A673 (cell line): ENCODE data around the gene ZNF43. TPM values are rescaled to one million over a fixed set of nuclear protein-coding genes. Genes with fewer than 3 reads are reported as not detected.

Experiments used
- BruUV-seq: library from RNA; stranded (reverse); fragments of 400-500 nt; replicated peaks from 2 replicates; lab custom pipeline; 2021; lab: Mats Ljungman, UMichigan
- CTCF ChIA-PET: fragments of 300-600 bp; sonication (Branson Sonifier 250); formaldehyde crosslinking; loops from one replicate; lab custom pipeline; 2022; ENCODE audit warnings: antibody characterized with exemption; lab: Charles Lee
- POLR2A ChIA-PET: fragments of 300-600 bp; sonication (Branson Sonifier 250); formaldehyde crosslinking; loops from one replicate; lab custom pipeline; 2022; ENCODE audit warnings: antibody characterized with exemption; ENCODE audit not compliant: low non-redundant PET; lab: Charles Lee
- DNase-seq: peaks from one replicate; pipeline ENCODE4 v3.0.0-alpha.2; 2015; ENCODE audit warnings: low spot score
- H3K27ac ChIP-seq: fragments of 200-600 bp; sonication (generic); 2 replicates; pipeline ENCODE4 v1.5.1; 2016; ENCODE audit warnings: mixed run types, low read depth, mild to moderate bottlenecking, mixed read lengths, antibody characterized with exemption, low read length; ENCODE audit not compliant: poor library complexity, severe bottlenecking
- H3K27me3 ChIP-seq: fragments of 200-600 bp; sonication (generic); replicated peaks from 2 replicates; pipeline ENCODE4 v1.6.1; 2017; ENCODE audit warnings: mixed run types, low read depth, mild to moderate bottlenecking, mixed read lengths, antibody characterized with exemption, low read length; ENCODE audit not compliant: insufficient read depth, poor library complexity
- H3K36me3 ChIP-seq: fragments of 200-600 bp; sonication (generic); 2 replicates; pipeline ENCODE4 v1.6.1; 2016; ENCODE audit warnings: mixed run types, mild to moderate bottlenecking, mixed read lengths, antibody characterized with exemption, low read length; ENCODE audit not compliant: insufficient read depth, poor library complexity, severe bottlenecking
- H3K4me1 ChIP-seq: fragments of 200-600 bp; sonication (generic); 2 replicates; pipeline ENCODE4 v1.6.1; 2017; ENCODE audit warnings: mixed run types, mild to moderate bottlenecking, mixed read lengths, antibody characterized with exemption, low read length; ENCODE audit not compliant: insufficient read depth, poor library complexity, severe bottlenecking
- H3K4me3 ChIP-seq: fragments of 200-600 bp; sonication (generic); 2 replicates; pipeline ENCODE4 v1.5.1; 2016; ENCODE audit warnings: low read depth, mixed run types, mild to moderate bottlenecking, mixed read lengths, low read length; ENCODE audit not compliant: poor library complexity, severe bottlenecking
- H3K9me3 ChIP-seq: fragments of 200-600 bp; sonication (generic); 2 replicates; pipeline ENCODE4 v1.6.1; 2016; ENCODE audit warnings: mixed run types, low read depth, mild to moderate bottlenecking, mixed read lengths, antibody characterized with exemption, low read length; ENCODE audit not compliant: poor library complexity, severe bottlenecking
- EZH2 ChIP-seq: fragments of 200-600 bp; sonication (generic); IDR thresholded peaks from 2 replicates; pipeline ENCODE4 v1.6.1; 2017; ENCODE audit warnings: borderline replicate concordance, low read depth, mild to moderate bottlenecking, mixed read lengths, antibody characterized with exemption, low read length; ENCODE audit not compliant: poor library complexity, severe bottlenecking
- intact Hi-C: fragments of 100-400 bp; cut with micrococcal nuclease; formaldehyde crosslinking; loops from one replicate; pipeline ENCODE4 v1.10.0; 2022; ENCODE audit not compliant: unreplicated experiment
- total RNA-seq: library from RNA; stranded (reverse); gene quantifications from 2 replicates; pipeline ENCODE4 v1.2.3, GENCODE V29; 2021
- TF ChIP-seq, protein P1 (sequence below): fragments of 300-800, 200-600 bp; sonication (generic); conservative IDR thresholded peaks from 2 replicates; pipeline ENCODE4 v1.5.1; 2017; ENCODE audit warnings: low read depth, mild to moderate bottlenecking, antibody characterized with exemption, low read length, moderate library complexity, mixed read lengths

ZNF43 gene
- total RNA-seq, 1 experiment from 2014 or later, result 31.9 TPM

DNA sequence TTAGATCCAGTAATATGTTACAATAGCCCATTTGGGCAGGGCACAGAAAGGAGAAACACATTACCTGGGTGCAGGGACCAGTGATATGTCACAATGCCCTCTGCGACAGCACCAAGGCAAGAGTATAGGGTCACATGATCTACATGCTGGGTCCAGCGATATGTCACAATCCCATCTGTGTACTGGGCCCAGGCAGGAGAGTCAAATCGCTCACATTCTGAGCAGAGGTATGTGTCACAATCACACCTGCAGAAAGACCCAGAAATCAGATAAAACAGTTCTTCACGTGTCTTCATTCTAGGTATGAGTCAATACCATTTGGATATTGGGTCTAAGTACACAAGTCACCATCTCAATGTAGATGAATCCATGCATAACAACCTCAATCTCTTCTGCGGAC, 7.1 kb upstream of the ZNF43 start:
- no peak for DNase-seq
- ChIA-PET POLR2A (no interaction called here), CTCF (no interaction called here)
- H3K27ac ChIP-seq, result no peak overlapping the region
- TF ChIP-seq EZH2, result no peak
- TF ChIP-seq, protein P1, sequence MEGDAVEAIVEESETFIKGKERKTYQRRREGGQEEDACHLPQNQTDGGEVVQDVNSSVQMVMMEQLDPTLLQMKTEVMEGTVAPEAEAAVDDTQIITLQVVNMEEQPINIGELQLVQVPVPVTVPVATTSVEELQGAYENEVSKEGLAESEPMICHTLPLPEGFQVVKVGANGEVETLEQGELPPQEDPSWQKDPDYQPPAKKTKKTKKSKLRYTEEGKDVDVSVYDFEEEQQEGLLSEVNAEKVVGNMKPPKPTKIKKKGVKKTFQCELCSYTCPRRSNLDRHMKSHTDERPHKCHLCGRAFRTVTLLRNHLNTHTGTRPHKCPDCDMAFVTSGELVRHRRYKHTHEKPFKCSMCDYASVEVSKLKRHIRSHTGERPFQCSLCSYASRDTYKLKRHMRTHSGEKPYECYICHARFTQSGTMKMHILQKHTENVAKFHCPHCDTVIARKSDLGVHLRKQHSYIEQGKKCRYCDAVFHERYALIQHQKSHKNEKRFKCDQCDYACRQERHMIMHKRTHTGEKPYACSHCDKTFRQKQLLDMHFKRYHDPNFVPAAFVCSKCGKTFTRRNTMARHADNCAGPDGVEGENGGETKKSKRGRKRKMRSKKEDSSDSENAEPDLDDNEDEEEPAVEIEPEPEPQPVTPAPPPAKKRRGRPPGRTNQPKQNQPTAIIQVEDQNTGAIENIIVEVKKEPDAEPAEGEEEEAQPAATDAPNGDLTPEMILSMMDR, result no peak
- H3K27me3 ChIP-seq, result no peaks in the 10 kb centered on the region
- intact Hi-C loops, result no loop called here
- H3K36me3 ChIP-seq, result peaks cover 73% of the 10 kb centered on the region
- H3K9me3 ChIP-seq, result no peaks in the 10 kb centered on the region
- no TSS peak for BruUV-seq
- H3K4me3 ChIP-seq, result no peak overlapping the region
- no peaks in the 10 kb centered on the region for H3K4me1 ChIP-seq

- CTCF ChIA-PET, result no interaction called here
- Histone ChIP-seq H3K27ac (no peak overlapping the region), H3K9me3 (no peaks in the 10 kb centered on the region), H3K27me3 (no peaks in the 10 kb centered on the region), H3K4me1 (no peaks in the 10 kb centered on the region), H3K4me3 (no peak overlapping the region), H3K36me3 (peaks cover 66% of the 10 kb centered on the region)
- intact Hi-C loops, result no loop called here
- DNase-seq, result no peak
- TF ChIP-seq, protein P1, result no peak
- no peak for TF ChIP-seq EZH2
- POLR2A ChIA-PET, result no interaction called here
- no TSS peak for BruUV-seq
These were observed 5.6 kb upstream of the ZNF43 start for GRCh38 chr19:21841488-21842097.

GRCh38 chr19:21841081-21841480, 5.1 kb upstream of the ZNF43 start:
- TF ChIP-seq, protein P1, result no peak
- TF ChIP-seq EZH2, result no peak
- H3K9me3 ChIP-seq, result no peaks in the 10 kb centered on the region
- intact Hi-C loops, result no loop called here
- no peak for DNase-seq
- BruUV-seq, result no TSS peak
- no peak overlapping the region for H3K4me3 ChIP-seq
- ChIA-PET POLR2A (no interaction called here), CTCF (no interaction called here)
- peaks cover 3% of the 10 kb centered on the region for H3K4me1 ChIP-seq
- H3K36me3 ChIP-seq, result peaks cover 61% of the 10 kb centered on the region
- H3K27me3 ChIP-seq, result no peaks in the 10 kb centered on the region
- H3K27ac ChIP-seq, result no peak overlapping the region
